ENCODE data around the gene IFT81. TPM values are rescaled to one million over a fixed set of nuclear protein-coding genes. Genes with fewer than 3 reads are reported as not detected.

Gene IFT81
- total and polyA plus RNA-seq, 2 of the 13 experiments (the other 11 are each of a cell fraction or from before 2014, with no cell fraction given): 4.2 to 13.0 TPM

DNA sequence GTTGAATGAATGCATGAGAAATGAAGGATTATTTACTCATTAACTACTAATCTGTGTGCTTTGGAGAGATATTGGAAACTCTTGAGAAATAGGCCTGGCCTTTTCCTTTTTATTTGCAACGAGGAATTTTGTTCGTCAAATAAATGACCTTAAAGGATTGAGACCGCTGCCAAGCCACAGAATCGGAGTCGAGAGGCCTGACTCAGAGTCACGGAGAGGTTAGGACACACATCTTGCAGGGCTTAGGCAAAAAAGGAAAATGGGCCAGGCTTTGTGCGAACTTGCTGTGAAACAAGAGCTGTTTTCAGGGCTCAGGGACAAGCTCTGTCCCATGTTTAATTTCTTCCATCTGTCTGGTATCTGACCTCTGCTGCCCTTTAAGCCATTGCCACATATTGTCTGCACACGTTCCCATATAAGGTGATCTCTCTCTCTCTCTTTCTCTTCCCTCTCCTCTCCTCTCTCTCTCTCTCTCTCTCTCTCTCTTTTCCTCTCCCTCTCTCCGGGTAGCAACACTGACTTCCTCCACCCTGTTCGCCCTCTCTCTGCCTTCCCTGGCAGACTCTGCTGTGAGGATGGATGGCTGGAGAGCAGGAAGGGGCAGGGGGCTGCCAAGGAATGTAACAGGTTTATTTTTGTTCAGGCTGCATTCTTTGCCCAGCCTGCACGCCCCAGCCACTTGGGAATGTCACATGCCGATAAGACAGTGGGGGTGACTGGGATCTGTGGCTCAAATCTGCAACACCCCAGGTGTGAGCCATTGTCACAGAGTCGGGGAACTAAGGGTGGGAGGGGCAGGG is 14.9 kb upstream of the IFT81 start (continued):
- TF ChIP-seq, protein P1, sequence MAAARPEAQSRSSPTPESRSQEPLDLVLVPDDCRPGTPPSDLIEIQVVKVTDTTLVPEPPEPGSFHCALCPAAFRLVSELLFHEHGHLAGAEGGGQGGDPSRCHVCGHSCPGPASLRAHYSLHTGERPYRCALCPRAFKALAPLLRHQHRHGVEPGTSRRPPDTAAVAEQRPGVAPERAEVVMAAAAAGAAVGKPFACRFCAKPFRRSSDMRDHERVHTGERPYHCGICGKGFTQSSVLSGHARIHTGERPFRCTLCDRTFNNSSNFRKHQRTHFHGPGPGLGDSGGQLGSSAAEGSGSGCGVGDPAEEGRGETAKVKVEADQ (CRISPR knock-in tag; IDR thresholded peaks at IDR 0.05; ENCODE audit: borderline replicate concordance): no peak
- TF ChIP-seq ZNF367 (CRISPR knock-in tag; IDR thresholded peaks at IDR 0.05; ENCODE audit: borderline replicate concordance) (no peak), NFKB2 (CRISPR knock-in tag; IDR thresholded peaks at IDR 0.05; ENCODE audit: borderline replicate concordance) (no peak), CHD4 (IDR thresholded peaks at IDR 0.05; ENCODE audit: borderline replicate concordance, low read length) (no peak; the same call in 1 of the 2 replicates), MXI1 (IDR thresholded peaks at IDR 0.05; ENCODE audit: borderline replicate concordance, low read depth, low read length) (no peak), CAMTA2 (CRISPR knock-in tag; IDR thresholded peaks at IDR 0.05; ENCODE audit: borderline replicate concordance) (no peak), AGO1 (IDR thresholded peaks at IDR 0.05; ENCODE audit: low read depth, low read length, poor library complexity, severe bottlenecking) (no peak), TEAD3 (CRISPR knock-in tag; optimal IDR thresholded peaks at IDR 0.05; ENCODE audit: borderline replicate concordance) (peak; percentile 67), ZNF879 (CRISPR knock-in tag; IDR thresholded peaks at IDR 0.05) (no peak), ZNF333 (CRISPR knock-in tag; IDR thresholded peaks at IDR 0.05; ENCODE audit: borderline replicate concordance) (no peak; the same call in 1 of the 2 replicates), ZMYM3 (CRISPR knock-in tag; IDR thresholded peaks at IDR 0.05) (peak; percentile 82), DMAP1 (CRISPR knock-in tag; IDR thresholded peaks at IDR 0.05) (peak; percentile 65; the same call in 1 of the 2 replicates), ZNF747 (CRISPR knock-in tag; IDR thresholded peaks at IDR 0.05; ENCODE audit: borderline replicate concordance) (no peak), HMG20B (CRISPR knock-in tag; conservative IDR thresholded peaks at IDR 0.05) (peak; percentile 81), CEBPB (IDR thresholded peaks at IDR 0.05; ENCODE audit: borderline replicate concordance, low read depth, low read length) (peak; percentile 89), RNF2 (conservative IDR thresholded peaks at IDR 0.05; ENCODE audit: low read depth) (no peak)
- TF ChIP-seq, protein P2, sequence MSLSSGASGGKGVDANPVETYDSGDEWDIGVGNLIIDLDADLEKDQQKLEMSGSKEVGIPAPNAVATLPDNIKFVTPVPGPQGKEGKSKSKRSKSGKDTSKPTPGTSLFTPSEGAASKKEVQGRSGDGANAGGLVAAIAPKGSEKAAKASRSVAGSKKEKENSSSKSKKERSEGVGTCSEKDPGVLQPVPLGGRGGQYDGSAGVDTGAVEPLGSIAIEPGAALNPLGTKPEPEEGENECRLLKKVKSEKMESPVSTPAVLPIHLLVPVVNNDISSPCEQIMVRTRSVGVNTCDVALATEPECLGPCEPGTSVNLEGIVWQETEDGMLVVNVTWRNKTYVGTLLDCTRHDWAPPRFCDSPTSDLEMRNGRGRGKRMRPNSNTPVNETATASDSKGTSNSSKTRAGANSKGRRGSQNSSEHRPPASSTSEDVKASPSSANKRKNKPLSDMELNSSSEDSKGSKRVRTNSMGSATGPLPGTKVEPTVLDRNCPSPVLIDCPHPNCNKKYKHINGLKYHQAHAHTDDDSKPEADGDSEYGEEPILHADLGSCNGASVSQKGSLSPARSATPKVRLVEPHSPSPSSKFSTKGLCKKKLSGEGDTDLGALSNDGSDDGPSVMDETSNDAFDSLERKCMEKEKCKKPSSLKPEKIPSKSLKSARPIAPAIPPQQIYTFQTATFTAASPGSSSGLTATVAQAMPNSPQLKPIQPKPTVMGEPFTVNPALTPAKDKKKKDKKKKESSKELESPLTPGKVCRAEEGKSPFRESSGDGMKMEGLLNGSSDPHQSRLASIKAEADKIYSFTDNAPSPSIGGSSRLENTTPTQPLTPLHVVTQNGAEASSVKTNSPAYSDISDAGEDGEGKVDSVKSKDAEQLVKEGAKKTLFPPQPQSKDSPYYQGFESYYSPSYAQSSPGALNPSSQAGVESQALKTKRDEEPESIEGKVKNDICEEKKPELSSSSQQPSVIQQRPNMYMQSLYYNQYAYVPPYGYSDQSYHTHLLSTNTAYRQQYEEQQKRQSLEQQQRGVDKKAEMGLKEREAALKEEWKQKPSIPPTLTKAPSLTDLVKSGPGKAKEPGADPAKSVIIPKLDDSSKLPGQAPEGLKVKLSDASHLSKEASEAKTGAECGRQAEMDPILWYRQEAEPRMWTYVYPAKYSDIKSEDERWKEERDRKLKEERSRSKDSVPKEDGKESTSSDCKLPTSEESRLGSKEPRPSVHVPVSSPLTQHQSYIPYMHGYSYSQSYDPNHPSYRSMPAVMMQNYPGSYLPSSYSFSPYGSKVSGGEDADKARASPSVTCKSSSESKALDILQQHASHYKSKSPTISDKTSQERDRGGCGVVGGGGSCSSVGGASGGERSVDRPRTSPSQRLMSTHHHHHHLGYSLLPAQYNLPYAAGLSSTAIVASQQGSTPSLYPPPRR (CRISPR knock-in tag; IDR thresholded peaks at IDR 0.05; ENCODE audit: borderline replicate concordance): peak; percentile 81; the same call in 1 of the 2 replicates
- TF ChIP-seq, protein P3, sequence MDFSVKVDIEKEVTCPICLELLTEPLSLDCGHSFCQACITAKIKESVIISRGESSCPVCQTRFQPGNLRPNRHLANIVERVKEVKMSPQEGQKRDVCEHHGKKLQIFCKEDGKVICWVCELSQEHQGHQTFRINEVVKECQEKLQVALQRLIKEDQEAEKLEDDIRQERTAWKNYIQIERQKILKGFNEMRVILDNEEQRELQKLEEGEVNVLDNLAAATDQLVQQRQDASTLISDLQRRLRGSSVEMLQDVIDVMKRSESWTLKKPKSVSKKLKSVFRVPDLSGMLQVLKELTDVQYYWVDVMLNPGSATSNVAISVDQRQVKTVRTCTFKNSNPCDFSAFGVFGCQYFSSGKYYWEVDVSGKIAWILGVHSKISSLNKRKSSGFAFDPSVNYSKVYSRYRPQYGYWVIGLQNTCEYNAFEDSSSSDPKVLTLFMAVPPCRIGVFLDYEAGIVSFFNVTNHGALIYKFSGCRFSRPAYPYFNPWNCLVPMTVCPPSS (IDR thresholded peaks at IDR 0.05): no peak
- TF ChIP-seq, protein P4, sequence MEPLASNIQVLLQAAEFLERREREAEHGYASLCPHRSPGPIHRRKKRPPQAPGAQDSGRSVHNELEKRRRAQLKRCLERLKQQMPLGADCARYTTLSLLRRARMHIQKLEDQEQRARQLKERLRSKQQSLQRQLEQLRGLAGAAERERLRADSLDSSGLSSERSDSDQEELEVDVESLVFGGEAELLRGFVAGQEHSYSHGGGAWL (CRISPR knock-in tag; IDR thresholded peaks at IDR 0.05): no peak
- TF ChIP-seq, protein P5, sequence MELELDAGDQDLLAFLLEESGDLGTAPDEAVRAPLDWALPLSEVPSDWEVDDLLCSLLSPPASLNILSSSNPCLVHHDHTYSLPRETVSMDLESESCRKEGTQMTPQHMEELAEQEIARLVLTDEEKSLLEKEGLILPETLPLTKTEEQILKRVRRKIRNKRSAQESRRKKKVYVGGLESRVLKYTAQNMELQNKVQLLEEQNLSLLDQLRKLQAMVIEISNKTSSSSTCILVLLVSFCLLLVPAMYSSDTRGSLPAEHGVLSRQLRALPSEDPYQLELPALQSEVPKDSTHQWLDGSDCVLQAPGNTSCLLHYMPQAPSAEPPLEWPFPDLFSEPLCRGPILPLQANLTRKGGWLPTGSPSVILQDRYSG (CRISPR knock-in tag; IDR thresholded peaks at IDR 0.05): no peak

Data from HepG2 (cell line).